Gastrocnemius medialis (tissue), 4 donors: ENCODE data around the gene PAQR6.

Experiments used
- POLR2A ChIP-seq, 2 donors: fragments of 450-650 bp; IDR thresholded peaks; one replicate each; pipeline ENCODE4 v1.6.1; 2017; ENCODE audit warnings: antibody characterized with exemption in 2 of 2, mild to moderate bottlenecking in 2 of 2, moderate library complexity in 2 of 2
- TF ChIP-seq, protein P1 (sequence below), 5 experiments: fragments of 450-650 bp in 3 of 5; fragments of 200-600 bp in 2 of 5; sonication (generic) in 2 of 5; IDR thresholded peaks in 4 of 5; conservative IDR thresholded peaks in 1 of 5; 1 replicate in 4 of 5; 2 replicates in 1 of 5; pipeline ENCODE4 v1.5.1; 2016 to 2019; ENCODE audit warnings: antibody characterized with exemption in 5 of 5, mild to moderate bottlenecking in 3 of 5, moderate library complexity in 3 of 5

GRCh38 chr1:156228501-156228900 is 19.4 kb downstream of the PAQR6 start:
- TF ChIP-seq POLR2A (IDR thresholded peaks at IDR 0.05): no peak
- TF ChIP-seq, protein P1, sequence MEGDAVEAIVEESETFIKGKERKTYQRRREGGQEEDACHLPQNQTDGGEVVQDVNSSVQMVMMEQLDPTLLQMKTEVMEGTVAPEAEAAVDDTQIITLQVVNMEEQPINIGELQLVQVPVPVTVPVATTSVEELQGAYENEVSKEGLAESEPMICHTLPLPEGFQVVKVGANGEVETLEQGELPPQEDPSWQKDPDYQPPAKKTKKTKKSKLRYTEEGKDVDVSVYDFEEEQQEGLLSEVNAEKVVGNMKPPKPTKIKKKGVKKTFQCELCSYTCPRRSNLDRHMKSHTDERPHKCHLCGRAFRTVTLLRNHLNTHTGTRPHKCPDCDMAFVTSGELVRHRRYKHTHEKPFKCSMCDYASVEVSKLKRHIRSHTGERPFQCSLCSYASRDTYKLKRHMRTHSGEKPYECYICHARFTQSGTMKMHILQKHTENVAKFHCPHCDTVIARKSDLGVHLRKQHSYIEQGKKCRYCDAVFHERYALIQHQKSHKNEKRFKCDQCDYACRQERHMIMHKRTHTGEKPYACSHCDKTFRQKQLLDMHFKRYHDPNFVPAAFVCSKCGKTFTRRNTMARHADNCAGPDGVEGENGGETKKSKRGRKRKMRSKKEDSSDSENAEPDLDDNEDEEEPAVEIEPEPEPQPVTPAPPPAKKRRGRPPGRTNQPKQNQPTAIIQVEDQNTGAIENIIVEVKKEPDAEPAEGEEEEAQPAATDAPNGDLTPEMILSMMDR (IDR thresholded peaks at IDR 0.05 in 4 of 5, conservative IDR thresholded peaks at IDR 0.05 in 1 of 5): no peak
